CD1c-positive myeloid dendritic cell (primary cell): ENCODE results near the gene C6orf132.
"Not testable (repeated sequence)": the region's sequence is repeated elsewhere in the genome, so short reads cannot be mapped to it uniquely, and the experiment has no call there.

ENCODE experiments used
- DNase-seq: peaks from one replicate; pipeline ENCODE4 v3.0.0-alpha.2; 2016; ENCODE audit errors: extremely low spot score

The C6orf132 gene, protein sequence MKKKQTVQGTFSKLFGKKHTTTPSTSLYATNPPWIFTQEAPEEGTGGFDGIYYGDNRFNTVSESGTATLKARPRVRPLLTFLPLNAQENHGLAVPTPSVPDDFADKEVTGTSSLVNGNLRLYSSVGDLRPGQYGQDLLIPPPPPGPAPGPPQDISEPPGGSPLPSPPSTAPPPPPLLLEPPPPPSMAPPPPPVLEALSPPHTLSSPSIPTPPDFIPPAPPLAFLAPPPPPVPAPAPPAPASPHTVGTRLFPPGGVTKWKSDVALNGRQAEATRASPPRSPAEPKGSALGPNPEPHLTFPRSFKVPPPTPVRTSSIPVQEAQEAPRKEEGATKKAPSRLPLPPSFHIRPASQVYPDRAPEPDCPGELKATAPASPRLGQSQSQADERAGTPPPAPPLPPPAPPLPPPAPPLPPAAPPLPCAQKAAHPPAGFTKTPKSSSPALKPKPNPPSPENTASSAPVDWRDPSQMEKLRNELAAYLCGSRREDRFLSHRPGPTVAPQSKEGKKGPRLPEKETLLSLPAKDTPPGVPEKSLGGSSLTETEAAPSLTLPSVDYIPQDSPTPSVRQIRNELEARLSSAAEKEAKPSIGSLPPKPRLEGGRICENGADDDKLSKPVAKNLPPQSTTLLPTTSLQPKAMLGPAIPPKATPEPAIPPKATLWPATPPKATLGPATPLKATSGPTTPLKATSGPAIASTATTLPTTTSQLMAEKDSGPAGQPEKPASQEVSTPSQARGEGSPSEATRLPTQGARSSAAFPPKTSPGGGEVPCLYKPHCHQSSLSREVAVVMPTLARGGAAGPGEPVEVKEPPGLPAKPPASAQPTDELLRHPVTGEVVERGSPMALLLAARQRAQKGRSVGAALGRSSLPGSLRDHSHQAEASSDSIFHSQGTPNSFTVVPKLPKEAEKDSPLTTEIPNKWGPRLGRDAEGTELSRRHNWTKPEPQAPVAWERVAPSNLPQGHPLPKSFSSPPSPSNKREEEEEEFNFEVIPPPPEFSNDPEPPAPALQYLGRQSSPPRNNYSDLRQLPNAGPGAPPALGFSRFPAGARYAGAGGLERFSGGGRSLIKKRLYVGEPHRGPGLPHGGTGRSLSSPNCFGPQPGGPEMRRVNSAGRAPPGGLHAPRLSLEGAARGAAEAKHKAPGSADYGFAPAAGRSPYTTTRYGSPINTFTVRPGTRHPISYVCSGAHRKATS

GRCh38 chr6:42142118-42142835, at the start of gene C6orf132:
Gene C6orf132, minus strand, starts transcription at chr6:42142620. Its CDS starts 176 bp downstream, at chr6:42142444.
- DNase-seq, result peak; percentile 52

- DNase-seq, result no peak
Measured at GRCh38 chr6:42190554-42191183, 48.2 kb upstream of the C6orf132 start.

DNA sequence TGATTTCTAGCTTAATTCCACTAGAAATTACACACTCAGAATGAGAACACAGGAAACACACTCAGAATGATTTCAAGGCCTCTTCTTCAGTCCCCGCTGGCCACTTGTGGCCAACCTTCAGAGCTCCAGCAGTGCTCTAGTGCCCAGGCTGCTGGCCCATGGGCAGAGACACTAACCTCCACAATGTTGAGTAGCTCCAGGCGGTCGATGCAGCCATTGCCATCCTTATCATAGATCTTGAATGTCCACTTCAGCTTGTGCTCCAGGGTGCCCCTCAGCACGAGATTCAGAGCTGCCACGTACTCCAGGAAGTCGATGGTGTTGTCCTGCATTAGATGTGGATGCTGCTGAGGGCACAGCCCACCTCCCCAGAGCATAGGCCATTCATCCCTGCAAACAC, 46.0 kb upstream of the C6orf132 start:
- DNase-seq, result no peak

DNA sequence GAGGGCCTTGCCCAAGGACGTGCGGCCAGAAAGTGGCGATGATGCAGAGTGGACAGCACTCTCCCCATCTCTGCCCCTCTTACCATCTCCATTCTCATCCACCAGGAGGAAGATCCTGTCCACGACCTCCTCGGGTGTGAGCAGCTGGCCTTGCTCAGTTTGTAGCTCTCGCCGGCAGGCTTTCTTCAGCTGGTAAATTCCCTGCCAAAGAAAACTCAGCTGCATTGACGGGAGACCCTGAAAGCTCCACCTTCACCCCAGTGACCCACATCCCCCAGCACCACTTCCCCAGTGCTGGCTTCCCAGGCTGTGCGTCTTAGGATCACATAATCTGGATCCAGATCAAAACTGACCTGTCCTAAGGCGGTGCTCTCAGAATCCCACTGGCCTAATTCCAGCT, 43.2 kb upstream of the C6orf132 start:
- DNase-seq, result no peak

GRCh38 chr6:42184475-42184874, 42.1 kb upstream of the C6orf132 start:
- DNase-seq, result no peak

DNA sequence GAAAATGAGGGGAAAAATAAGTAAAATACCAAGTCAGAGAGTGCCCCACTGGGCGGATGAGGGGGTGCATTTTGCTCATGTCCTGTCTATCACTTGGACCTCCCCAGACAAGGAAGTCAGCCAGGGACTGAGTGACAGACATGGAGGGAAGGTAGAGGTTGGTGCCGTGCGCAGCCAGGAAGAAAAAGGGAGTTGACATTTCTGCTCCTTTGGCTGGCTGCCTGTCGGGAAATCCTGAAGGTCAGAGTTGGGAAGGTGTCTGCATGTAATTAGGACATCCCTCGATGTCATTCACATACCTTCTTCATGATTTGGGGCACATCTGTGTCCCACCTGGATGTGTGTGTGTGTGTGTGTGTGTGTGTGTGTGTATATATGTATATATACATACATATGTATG, 39.7 kb upstream of the C6orf132 start:
- DNase-seq, result no peak

- DNase-seq, result peak; percentile 15
Measured at GRCh38 chr6:42179945-42180313, 37.5 kb upstream of the C6orf132 start.

DNA sequence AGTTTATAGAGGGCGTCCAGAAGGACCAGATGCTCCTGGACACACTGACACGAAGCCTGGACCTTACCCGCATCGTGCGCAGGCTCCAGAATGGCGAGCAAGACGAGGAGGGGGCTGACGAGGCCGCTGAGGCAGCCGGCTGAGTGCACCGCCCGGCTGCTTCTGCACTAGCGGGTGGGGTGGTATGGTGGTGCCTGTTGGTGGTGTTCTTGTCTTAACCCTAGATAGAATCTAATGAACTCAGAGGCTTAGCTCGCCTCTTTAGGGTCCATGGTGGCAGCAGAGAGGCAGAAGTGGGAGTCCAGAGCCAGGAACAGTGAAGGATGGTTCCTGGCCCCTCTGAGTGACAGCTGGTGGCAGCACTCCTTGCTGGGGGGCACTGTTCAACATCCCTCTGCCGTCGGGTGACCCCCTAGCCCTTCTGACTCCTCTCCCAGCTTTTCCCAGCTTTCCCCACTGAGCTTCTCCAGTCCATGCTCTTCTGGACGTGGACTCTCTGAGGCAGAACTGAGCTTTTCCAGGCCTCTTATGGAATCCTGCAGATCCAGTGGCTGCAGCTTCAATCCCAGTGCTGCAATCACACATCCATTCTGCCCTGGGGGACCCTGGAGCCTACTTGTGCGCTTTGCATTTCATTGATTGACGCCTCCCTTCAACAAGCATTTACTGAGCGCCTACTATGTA, 37.0 kb upstream of the C6orf132 start:
- no peak for DNase-seq

DNA sequence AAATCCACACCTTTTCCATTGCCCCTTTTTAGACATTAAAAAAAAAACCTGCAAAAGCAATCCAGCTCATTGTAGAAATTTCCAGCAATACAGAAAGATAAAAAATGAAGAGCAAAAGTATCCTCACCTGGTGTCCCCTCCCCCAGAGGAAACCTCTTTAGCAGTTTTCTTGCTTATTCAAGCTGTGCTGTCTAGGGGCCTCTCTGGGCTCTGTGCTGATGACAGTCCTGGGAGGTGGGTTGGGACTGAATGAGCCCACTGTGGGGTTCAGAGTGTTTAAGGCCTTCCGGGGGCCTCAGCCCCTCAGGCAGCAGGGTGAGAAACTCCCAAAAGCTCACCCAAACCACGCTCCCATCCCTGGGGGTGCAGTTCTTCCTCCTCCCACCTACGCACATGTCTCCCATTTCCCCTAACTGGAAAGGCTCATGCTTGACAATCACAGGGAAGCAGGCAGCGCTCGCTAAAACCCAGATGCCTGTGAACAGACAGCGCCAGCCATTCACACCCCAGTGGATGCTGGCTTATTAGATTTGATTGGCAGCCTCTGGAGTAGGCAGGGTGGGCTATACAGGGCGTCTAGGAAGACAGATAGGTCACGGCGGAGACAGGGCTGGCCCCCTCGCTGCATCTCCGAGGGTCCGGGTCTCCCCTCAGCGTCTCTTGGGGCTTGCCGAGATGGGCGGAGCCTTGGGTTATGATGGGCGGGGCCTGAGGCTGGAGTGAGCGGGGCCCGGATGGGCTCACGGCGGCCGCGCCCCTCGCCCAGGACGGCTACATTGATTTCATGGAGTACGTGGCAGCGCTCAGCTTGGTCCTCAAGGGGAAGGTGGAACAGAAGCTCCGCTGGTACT, 35.3 kb upstream of the C6orf132 start:
- DNase-seq, result peak; percentile 32

GRCh38 chr6:42176981-42177380, 34.6 kb upstream of the C6orf132 start:
- DNase-seq, result no peak

- DNase-seq, result no peak
Measured at GRCh38 chr6:42175860-42176259, 33.4 kb upstream of the C6orf132 start.

- no peak for DNase-seq
Measured at GRCh38 chr6:42173101-42173500, 30.7 kb upstream of the C6orf132 start, which contains the start of gene GUCA1A. Gene GUCA1A, plus strand, starts transcription at chr6:42173364. Its CDS starts 250 bp downstream, at chr6:42173614.

- no peak for DNase-seq
Measured at GRCh38 chr6:42171813-42172581, 29.6 kb upstream of the C6orf132 start.

GRCh38 chr6:42169780-42170179, 27.4 kb upstream of the C6orf132 start:
- not testable (repeated sequence) for DNase-seq

- no peak for DNase-seq
Measured at GRCh38 chr6:42168650-42169049, 26.2 kb upstream of the C6orf132 start.

- DNase-seq, result peak; percentile 85
Measured at GRCh38 chr6:42166444-42167141, 24.2 kb upstream of the C6orf132 start.

GRCh38 chr6:42165016-42165415, 22.6 kb upstream of the C6orf132 start:
- DNase-seq, result no peak

DNA sequence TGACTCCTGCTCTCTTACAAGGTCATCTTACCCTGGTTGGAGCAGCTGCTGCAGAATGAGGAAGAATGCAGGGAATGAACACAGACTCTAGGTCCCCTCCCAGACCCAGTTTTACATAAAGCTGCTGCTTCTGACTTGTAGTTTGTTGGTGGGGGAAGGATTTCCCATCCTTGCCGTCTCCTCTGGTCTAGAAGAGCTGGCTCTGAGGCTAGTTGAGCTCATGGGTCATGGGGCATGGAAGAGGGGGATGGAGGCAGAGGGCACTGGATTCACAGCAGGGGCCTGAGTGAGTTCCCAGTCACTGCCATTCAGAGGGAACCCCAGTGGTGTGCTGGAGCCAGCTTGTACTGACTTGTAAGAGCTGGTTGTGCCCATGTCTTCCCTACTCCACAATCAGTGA, 21.6 kb upstream of the C6orf132 start:
- peak; percentile 24 for DNase-seq
